ENCODE measurements around the gene DLGAP3.
"Not testable (repeated sequence)": the region's sequence is repeated elsewhere in the genome, so short reads cannot be mapped to it uniquely, and the experiment has no call there.

Gene DLGAP3

GRCh38 chr1:34827341-34827941 is 102.0 kb downstream of the DLGAP3 start:
- Histone ChIP-seq H3K9ac (ENCODE audit: low read depth in 1 of 2, low read length in 2 of 2) (no peak overlapping the region), H3K4me1 (ENCODE audit: control insufficient read depth in 2 of 2, insufficient read depth in 2 of 2, low read length in 2 of 2) (peaks cover 0 to 11% of the 10 kb centered on the region in 2 donors), H3K36me3 (ENCODE audit: control insufficient read depth in 2 of 2, insufficient read depth in 2 of 2, low read length in 2 of 2) (no peaks in the 10 kb centered on the region), H3K4me3 (ENCODE audit: low read length in 2 of 2) (no peak overlapping the region), H3K27me3 (ENCODE audit: control insufficient read depth in 2 of 2, insufficient read depth in 2 of 2, low read length in 2 of 2) (no peaks in the 10 kb centered on the region), H3K27ac (ENCODE audit: low read depth in 2 of 2, low read length in 2 of 2) (no peak overlapping the region), H3K9me3 (ENCODE audit: control insufficient read depth in 2 of 2, low read length in 2 of 2) (no peaks in the 10 kb centered on the region)

DNA sequence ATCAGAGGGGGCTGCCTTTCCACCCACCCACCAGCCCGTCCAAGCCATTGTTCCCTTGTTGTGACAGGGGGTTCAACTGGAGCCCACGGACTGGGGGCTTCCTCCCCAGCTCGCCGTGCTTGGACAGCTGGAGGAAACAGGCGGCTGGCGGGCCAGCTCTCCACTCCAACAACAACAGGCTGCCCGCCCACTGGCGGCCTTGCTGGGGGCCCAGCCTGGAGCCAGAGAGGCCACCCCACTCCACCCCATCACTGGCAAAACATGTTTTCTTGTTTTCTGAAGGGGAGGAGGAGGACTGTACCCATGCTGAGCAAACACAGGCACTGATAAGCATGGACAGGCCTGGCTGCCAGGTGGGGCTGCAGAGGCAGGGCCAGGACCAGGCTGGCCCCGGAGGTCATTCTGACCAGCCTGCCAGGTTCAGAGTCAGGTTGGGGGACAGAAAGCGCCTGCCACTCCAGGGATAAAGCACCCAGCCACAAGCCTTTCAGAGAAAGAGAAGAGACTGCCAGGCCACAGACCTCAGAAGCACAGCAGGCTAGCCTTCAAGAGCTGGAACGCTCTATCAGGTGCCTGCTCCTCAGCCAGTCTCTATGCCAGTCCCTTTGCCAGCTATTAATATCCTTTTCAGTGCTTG is 103.9 kb downstream of the DLGAP3 start:
- no peaks in the 10 kb centered on the region for H3K36me3 ChIP-seq (ENCODE audit: control insufficient read depth in 2 of 2, insufficient read depth in 2 of 2, low read length in 2 of 2)
- H3K9ac ChIP-seq (ENCODE audit: low read depth in 1 of 2, low read length in 2 of 2) = no peak overlapping the region
- H3K27me3 ChIP-seq (ENCODE audit: control insufficient read depth in 2 of 2, insufficient read depth in 2 of 2, low read length in 2 of 2) = no peaks in the 10 kb centered on the region
- no peaks in the 10 kb centered on the region for H3K9me3 ChIP-seq (ENCODE audit: control insufficient read depth in 2 of 2, low read length in 2 of 2)
- H3K27ac ChIP-seq (ENCODE audit: low read depth in 2 of 2, low read length in 2 of 2) = no peak overlapping the region
- H3K4me3 ChIP-seq (ENCODE audit: low read length in 2 of 2) = no peak overlapping the region
- H3K4me1 ChIP-seq (ENCODE audit: control insufficient read depth in 2 of 2, insufficient read depth in 2 of 2, low read length in 2 of 2) = peaks cover 0 to 11% of the 10 kb centered on the region in 2 donors

DNA sequence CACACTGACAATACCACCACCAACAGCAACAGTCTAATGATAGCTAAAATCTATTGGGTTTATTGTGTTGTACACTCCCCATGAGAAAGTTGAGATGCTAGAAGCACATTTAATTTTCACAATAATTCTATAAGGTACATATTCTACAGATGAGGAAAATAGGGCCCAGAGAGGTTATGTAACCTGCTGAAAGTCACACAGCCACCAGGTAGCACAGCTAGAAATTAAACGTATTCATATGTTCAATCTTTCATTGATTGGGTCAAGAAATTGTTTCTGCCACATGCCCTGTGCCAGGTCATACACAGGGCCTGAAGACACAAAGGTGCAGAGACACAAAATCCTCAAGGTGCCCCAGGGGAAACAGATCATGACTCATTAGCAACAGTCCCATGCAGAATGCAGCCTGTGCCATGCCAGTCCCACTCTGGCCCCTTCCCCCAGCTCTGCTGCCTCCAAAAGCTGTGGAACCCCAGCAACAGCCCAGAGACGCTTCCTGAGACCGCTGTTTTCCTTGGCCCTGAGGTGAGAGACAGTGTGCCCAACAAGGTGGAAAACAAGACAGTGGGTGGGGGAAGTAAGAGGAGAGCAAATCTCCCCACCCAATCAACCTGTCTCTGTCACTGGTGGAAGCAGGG is 104.5 kb downstream of the DLGAP3 start:
- H3K4me1 ChIP-seq (ENCODE audit: control insufficient read depth in 2 of 2, insufficient read depth in 2 of 2, low read length in 2 of 2) = peaks cover 0 to 11% of the 10 kb centered on the region in 2 donors
- H3K4me3 ChIP-seq (ENCODE audit: low read length in 2 of 2) = no peak overlapping the region
- H3K36me3 ChIP-seq (ENCODE audit: control insufficient read depth in 2 of 2, insufficient read depth in 2 of 2, low read length in 2 of 2) = no peaks in the 10 kb centered on the region
- H3K27ac ChIP-seq (ENCODE audit: low read depth in 2 of 2, low read length in 2 of 2) = no peak overlapping the region
- no peaks in the 10 kb centered on the region for H3K27me3 ChIP-seq (ENCODE audit: control insufficient read depth in 2 of 2, insufficient read depth in 2 of 2, low read length in 2 of 2)
- no peak overlapping the region for H3K9ac ChIP-seq (ENCODE audit: low read depth in 1 of 2, low read length in 2 of 2)
- no peaks in the 10 kb centered on the region for H3K9me3 ChIP-seq (ENCODE audit: control insufficient read depth in 2 of 2, low read length in 2 of 2)

- Histone ChIP-seq H3K4me1 (ENCODE audit: control insufficient read depth in 2 of 2, insufficient read depth in 2 of 2, low read length in 2 of 2) (peaks cover 0 to 11% of the 10 kb centered on the region in 2 donors), H3K27me3 (ENCODE audit: control insufficient read depth in 2 of 2, insufficient read depth in 2 of 2, low read length in 2 of 2) (no peaks in the 10 kb centered on the region)
Observed at GRCh38 chr1:34822202-34822601, 107.2 kb downstream of the DLGAP3 start.

DNA sequence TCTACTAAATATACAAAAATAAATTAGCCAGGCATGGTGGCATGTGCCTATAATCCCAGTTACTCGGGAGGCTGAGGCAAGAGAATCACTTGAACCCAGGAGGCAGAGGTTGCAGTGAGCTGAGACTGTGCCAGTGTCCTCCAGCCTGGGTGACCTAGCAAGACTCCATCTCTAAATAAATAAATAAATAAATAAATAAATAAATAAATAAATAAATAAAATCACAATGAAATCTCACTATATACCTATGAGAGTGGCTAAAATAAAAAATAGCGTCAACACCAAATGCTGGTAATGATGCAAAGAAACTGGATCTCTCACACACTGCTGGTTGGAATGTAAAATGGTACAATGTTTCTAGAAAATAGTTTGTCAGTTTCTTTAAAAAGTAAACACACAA is 110.6 kb downstream of the DLGAP3 start:
- not testable (repeated sequence) for H3K4me1 ChIP-seq (ENCODE audit: control insufficient read depth in 2 of 2, insufficient read depth in 2 of 2, low read length in 2 of 2); H3K36me3 ChIP-seq (ENCODE audit: control insufficient read depth in 2 of 2, insufficient read depth in 2 of 2, low read length in 2 of 2); H3K27ac ChIP-seq (ENCODE audit: low read depth in 2 of 2, low read length in 2 of 2); H3K4me3 ChIP-seq (ENCODE audit: low read length in 2 of 2); H3K9ac ChIP-seq (ENCODE audit: low read depth in 1 of 2, low read length in 2 of 2); H3K27me3 ChIP-seq (ENCODE audit: control insufficient read depth in 2 of 2, insufficient read depth in 2 of 2, low read length in 2 of 2); H3K9me3 ChIP-seq (ENCODE audit: control insufficient read depth in 2 of 2, low read length in 2 of 2)

More at GRCh38 chr1:34822202-34822601, 107.2 kb downstream of the DLGAP3 start:
- Histone ChIP-seq H3K27ac (ENCODE audit: low read depth in 2 of 2, low read length in 2 of 2) (no peak overlapping the region), H3K4me3 (ENCODE audit: low read length in 2 of 2) (no peak overlapping the region), H3K9ac (ENCODE audit: low read depth in 1 of 2, low read length in 2 of 2) (no peak overlapping the region), H3K36me3 (ENCODE audit: control insufficient read depth in 2 of 2, insufficient read depth in 2 of 2, low read length in 2 of 2) (no peaks in the 10 kb centered on the region), H3K9me3 (ENCODE audit: control insufficient read depth in 2 of 2, low read length in 2 of 2) (no peaks in the 10 kb centered on the region)

DNA sequence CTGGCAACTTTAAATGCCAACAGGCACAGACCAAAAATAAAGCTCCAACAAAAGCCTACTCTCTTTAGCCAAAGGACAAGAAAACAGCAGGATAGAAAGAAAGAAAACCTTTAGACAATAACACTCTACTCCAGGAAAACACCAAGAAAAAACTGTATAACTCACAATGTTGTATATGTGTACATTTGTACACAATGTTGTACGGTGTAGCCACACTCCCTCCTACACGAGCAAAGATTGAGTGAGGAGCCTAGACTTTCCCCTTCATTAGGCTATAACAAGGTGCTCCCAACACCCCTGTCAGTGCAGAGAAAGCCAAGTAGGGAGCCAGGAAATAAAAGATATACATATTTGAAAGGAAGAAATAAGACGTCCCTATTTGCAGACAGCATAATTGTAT is 112.7 kb downstream of the DLGAP3 start:
- no peaks in the 10 kb centered on the region for H3K4me1 ChIP-seq (ENCODE audit: control insufficient read depth in 2 of 2, insufficient read depth in 2 of 2, low read length in 2 of 2)
- H3K9ac ChIP-seq (ENCODE audit: low read depth in 1 of 2, low read length in 2 of 2) = no peak overlapping the region
- H3K27ac ChIP-seq (ENCODE audit: low read depth in 2 of 2, low read length in 2 of 2) = no peak overlapping the region
- H3K36me3 ChIP-seq (ENCODE audit: control insufficient read depth in 2 of 2, insufficient read depth in 2 of 2, low read length in 2 of 2) = no peaks in the 10 kb centered on the region
- H3K27me3 ChIP-seq (ENCODE audit: control insufficient read depth in 2 of 2, insufficient read depth in 2 of 2, low read length in 2 of 2) = no peaks in the 10 kb centered on the region
- no peaks in the 10 kb centered on the region for H3K9me3 ChIP-seq (ENCODE audit: control insufficient read depth in 2 of 2, low read length in 2 of 2)
- H3K4me3 ChIP-seq (ENCODE audit: low read length in 2 of 2) = no peak overlapping the region

GRCh38 chr1:34816332-34816731 is 113.1 kb downstream of the DLGAP3 start:
- Histone ChIP-seq H3K27ac (ENCODE audit: low read depth in 2 of 2, low read length in 2 of 2) (no peak overlapping the region), H3K4me3 (ENCODE audit: low read length in 2 of 2) (no peak overlapping the region), H3K4me1 (ENCODE audit: control insufficient read depth in 2 of 2, insufficient read depth in 2 of 2, low read length in 2 of 2) (no peaks in the 10 kb centered on the region), H3K36me3 (ENCODE audit: control insufficient read depth in 2 of 2, insufficient read depth in 2 of 2, low read length in 2 of 2) (no peaks in the 10 kb centered on the region), H3K9me3 (ENCODE audit: control insufficient read depth in 2 of 2, low read length in 2 of 2) (no peaks in the 10 kb centered on the region), H3K27me3 (ENCODE audit: control insufficient read depth in 2 of 2, insufficient read depth in 2 of 2, low read length in 2 of 2) (no peaks in the 10 kb centered on the region), H3K9ac (ENCODE audit: low read depth in 1 of 2, low read length in 2 of 2) (no peak overlapping the region)
